Type B pancreatic cell (in vitro differentiated cells): ENCODE measurements around the gene ENOX1. TPM values are rescaled to one million over a fixed set of nuclear protein-coding genes. Genes with fewer than 3 reads are reported as not detected.

Experiments used
- DNase-seq: peaks from one replicate; pipeline ENCODE4 v3.0.0; 2021; ENCODE audit warnings: mixed read lengths; ENCODE audit not compliant: unreplicated experiment; ENCODE audit errors: extremely low spot score
- H3K27ac Mint-ChIP-seq: 2 replicates; pipeline ENCODE4 v1.8.0; 2021; ENCODE audit warnings: mild to moderate bottlenecking, mixed read lengths
- H3K27me3 Mint-ChIP-seq: 2 replicates; pipeline ENCODE4 v1.8.0; 2021; ENCODE audit warnings: mixed read lengths
- H3K36me3 Mint-ChIP-seq: 2 replicates; pipeline ENCODE4 v1.8.0; 2021; ENCODE audit warnings: mixed read lengths
- H3K4me1 Mint-ChIP-seq: one replicate; pipeline ENCODE4 v1.8.0; 2021; ENCODE audit warnings: mixed read lengths; ENCODE audit not compliant: unreplicated experiment
- H3K4me3 Mint-ChIP-seq: 2 replicates; pipeline ENCODE4 v1.8.0; 2021; ENCODE audit warnings: mild to moderate bottlenecking, mixed read lengths
- H3K9me3 Mint-ChIP-seq: 2 replicates; pipeline ENCODE4 v1.8.0; 2021; ENCODE audit warnings: mixed read lengths
- total RNA-seq: library from RNA; stranded (reverse); gene quantifications from 2 replicates; pipeline ENCODE4 v1.2.1, GENCODE V29; 2021; ENCODE audit warnings: low replicate concordance
- TF ChIP-seq, protein P1 (sequence below): fragments of 200-600 bp; sonication (generic); conservative IDR thresholded peaks from 2 replicates; pipeline ENCODE4 v1.5.0; 2021; ENCODE audit warnings: antibody characterized with exemption, mild to moderate bottlenecking

ENOX1 gene
- total RNA-seq, 1 donor from 2014 or later = 7.5 TPM

DNA sequence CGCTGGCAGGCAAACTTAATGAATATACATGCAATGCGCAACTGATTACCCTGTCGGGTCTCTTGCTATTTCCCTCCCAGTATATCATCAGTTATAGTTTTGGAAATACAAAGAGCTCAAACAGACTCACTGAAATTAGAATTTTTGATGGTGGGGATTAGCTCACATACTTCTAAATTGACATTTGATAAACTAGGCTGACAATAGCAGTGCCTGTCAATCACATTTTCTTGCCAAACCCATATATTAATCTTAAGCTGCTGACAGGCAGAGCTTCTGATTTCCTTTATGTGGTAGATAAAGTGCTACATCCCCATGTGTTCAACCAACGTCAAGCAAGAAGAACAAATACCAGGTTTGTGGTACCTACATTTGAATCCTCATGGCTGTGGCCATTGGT is 521.7 kb downstream of the ENOX1 start:
- no peak for DNase-seq
- H3K27ac Mint-ChIP-seq = no peak overlapping the region
- H3K4me1 Mint-ChIP-seq = peaks cover 23% of the 10 kb centered on the region
- H3K9me3 Mint-ChIP-seq = peaks cover 6% of the 10 kb centered on the region
- no peak overlapping the region for H3K4me3 Mint-ChIP-seq
- TF ChIP-seq, protein P1, sequence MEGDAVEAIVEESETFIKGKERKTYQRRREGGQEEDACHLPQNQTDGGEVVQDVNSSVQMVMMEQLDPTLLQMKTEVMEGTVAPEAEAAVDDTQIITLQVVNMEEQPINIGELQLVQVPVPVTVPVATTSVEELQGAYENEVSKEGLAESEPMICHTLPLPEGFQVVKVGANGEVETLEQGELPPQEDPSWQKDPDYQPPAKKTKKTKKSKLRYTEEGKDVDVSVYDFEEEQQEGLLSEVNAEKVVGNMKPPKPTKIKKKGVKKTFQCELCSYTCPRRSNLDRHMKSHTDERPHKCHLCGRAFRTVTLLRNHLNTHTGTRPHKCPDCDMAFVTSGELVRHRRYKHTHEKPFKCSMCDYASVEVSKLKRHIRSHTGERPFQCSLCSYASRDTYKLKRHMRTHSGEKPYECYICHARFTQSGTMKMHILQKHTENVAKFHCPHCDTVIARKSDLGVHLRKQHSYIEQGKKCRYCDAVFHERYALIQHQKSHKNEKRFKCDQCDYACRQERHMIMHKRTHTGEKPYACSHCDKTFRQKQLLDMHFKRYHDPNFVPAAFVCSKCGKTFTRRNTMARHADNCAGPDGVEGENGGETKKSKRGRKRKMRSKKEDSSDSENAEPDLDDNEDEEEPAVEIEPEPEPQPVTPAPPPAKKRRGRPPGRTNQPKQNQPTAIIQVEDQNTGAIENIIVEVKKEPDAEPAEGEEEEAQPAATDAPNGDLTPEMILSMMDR = no peak
- peaks cover 7% of the 10 kb centered on the region for H3K36me3 Mint-ChIP-seq
- H3K27me3 Mint-ChIP-seq = peaks cover 3% of the 10 kb centered on the region

DNA sequence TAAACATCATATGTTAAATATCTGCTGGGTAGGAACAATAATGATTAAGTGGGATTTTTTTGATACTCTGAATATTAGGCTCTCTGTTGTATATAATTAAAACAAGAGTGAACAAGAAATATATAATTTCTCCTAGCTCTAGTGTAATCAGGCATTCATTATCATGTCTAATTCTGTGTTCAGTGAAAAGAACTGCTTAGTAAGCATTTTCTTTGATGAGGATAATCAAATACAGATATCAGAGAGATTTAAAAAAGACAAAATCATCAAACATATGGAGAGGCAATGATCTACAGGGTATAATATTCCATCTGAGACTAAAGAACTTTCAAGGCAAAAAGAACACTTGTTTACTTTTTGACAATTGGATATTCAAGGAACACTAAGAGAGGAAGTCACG is 522.3 kb downstream of the ENOX1 start:
- peaks cover 19% of the 10 kb centered on the region for H3K4me1 Mint-ChIP-seq
- H3K9me3 Mint-ChIP-seq = peaks cover 6% of the 10 kb centered on the region
- TF ChIP-seq, protein P1 = no peak
- H3K4me3 Mint-ChIP-seq = no peak overlapping the region
- H3K36me3 Mint-ChIP-seq = peaks cover 10% of the 10 kb centered on the region
- H3K27ac Mint-ChIP-seq = no peak overlapping the region
- no peak for DNase-seq
- H3K27me3 Mint-ChIP-seq = peaks cover 3% of the 10 kb centered on the region

DNA sequence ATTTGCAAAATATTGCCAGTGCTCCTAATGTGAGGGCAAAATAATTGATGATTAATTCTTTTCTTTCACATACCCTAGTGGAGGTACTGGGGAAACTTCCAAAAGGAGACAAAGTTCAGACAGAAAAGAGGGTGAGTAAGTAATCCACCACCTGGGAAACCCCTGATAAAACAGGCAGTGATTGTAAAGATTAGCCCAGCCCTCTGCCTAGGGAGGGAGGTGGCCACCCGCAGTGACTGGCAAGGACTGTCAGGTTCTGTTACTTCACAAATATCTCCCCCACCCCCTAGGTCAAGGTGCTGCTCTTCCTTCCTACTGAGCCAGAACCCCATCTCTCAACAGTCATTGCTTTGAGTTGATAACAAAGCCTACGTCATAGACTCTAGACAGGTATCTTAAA is 523.7 kb downstream of the ENOX1 start:
- Mint-ChIP-seq H3K4me3 (no peak overlapping the region), H3K36me3 (peaks cover 10% of the 10 kb centered on the region), H3K4me1 (peaks cover 8% of the 10 kb centered on the region), H3K9me3 (peaks cover 6% of the 10 kb centered on the region), H3K27me3 (peaks cover 3% of the 10 kb centered on the region), H3K27ac (no peak overlapping the region)
- no peak for DNase-seq
- TF ChIP-seq, protein P1 = no peak

DNA sequence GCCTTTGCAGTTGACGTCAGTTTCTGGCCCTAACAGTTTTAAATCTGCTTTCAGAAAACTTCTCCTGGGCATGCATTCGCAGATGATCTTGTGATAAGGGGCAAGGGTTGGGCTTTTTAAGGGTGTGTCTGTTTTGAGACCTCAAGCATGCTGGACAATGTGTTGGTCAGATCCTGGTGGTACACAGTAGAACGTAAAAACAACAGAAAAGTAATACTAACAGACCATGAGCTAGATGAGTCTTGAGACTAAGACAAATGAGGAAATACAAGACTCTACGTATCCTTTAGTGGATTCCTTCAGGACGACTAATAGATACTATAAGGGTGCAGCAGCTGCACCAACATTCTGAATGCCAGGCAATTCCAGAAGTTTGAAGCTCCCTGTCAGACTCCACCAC is 525.8 kb downstream of the ENOX1 start:
- peaks cover 10% of the 10 kb centered on the region for H3K36me3 Mint-ChIP-seq

DNA sequence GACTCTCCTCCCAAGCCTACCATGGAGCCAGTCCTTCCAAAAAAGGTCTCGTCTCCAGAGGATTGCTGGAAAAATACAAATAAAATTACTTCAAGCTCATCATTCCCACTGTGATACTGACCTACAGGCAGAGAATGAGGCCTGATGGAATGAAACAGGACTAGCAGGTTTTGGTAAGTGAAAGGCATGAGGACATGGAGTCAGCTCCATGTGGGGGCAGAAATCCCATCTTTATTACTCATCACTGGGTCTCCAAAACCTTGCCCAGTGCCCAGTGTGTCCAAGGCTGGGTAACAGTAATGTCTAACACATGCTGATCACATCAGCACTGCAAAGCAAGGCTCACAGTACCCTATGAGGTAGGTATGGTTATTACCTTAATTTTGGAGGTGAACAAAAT is 528.0 kb downstream of the ENOX1 start:
- Mint-ChIP-seq H3K27ac (no peak overlapping the region), H3K27me3 (peaks cover 3% of the 10 kb centered on the region), H3K4me1 (no peaks in the 10 kb centered on the region), H3K4me3 (no peak overlapping the region), H3K36me3 (peaks cover 10% of the 10 kb centered on the region), H3K9me3 (peaks cover 6% of the 10 kb centered on the region)
- DNase-seq = no peak
- TF ChIP-seq, protein P1 = no peak

More for the DNA sequence above, 525.8 kb downstream of the ENOX1 start:
- TF ChIP-seq, protein P1 = no peak
- Mint-ChIP-seq H3K9me3 (peaks cover 6% of the 10 kb centered on the region), H3K27me3 (peaks cover 3% of the 10 kb centered on the region), H3K4me3 (no peak overlapping the region), H3K4me1 (no peaks in the 10 kb centered on the region), H3K27ac (peak overlapping the region; percentile 28)
- no peak for DNase-seq

DNA sequence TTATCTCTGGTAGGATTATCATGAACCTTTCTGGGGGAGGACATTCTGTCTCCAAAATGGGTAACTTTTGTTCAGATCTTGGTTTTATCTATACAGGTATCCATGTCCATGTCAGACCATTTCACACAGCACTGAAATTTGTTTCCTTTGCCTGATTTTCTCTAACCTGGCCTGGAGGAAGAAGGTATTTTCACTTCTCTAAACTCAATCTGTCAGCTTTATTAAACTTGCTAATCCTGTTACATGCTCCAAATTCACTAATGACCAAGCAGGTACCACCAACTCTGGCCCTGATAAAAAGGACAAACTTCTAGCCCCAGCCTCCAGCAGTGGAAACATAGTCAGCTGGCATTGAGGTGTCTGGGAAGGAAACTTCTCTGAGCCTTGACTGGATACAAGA is 529.0 kb downstream of the ENOX1 start:
- no peaks in the 10 kb centered on the region for H3K4me1 Mint-ChIP-seq

More for the DNA sequence above, 529.0 kb downstream of the ENOX1 start:
- no peak overlapping the region for H3K4me3 Mint-ChIP-seq
- peaks cover 6% of the 10 kb centered on the region for H3K9me3 Mint-ChIP-seq
- no peak overlapping the region for H3K27ac Mint-ChIP-seq
- H3K36me3 Mint-ChIP-seq = peaks cover 10% of the 10 kb centered on the region
- TF ChIP-seq, protein P1 = no peak
- DNase-seq = no peak
- H3K27me3 Mint-ChIP-seq = peaks cover 6% of the 10 kb centered on the region
